ENCODE results near the gene TMC6. TPM values are rescaled to one million over a fixed set of nuclear protein-coding genes. Genes with fewer than 3 reads are reported as not detected.

TMC6 gene
- total RNA-seq, 1 experiment from 2014 or later = 116 TPM

- TF ChIP-seq, protein P1, sequence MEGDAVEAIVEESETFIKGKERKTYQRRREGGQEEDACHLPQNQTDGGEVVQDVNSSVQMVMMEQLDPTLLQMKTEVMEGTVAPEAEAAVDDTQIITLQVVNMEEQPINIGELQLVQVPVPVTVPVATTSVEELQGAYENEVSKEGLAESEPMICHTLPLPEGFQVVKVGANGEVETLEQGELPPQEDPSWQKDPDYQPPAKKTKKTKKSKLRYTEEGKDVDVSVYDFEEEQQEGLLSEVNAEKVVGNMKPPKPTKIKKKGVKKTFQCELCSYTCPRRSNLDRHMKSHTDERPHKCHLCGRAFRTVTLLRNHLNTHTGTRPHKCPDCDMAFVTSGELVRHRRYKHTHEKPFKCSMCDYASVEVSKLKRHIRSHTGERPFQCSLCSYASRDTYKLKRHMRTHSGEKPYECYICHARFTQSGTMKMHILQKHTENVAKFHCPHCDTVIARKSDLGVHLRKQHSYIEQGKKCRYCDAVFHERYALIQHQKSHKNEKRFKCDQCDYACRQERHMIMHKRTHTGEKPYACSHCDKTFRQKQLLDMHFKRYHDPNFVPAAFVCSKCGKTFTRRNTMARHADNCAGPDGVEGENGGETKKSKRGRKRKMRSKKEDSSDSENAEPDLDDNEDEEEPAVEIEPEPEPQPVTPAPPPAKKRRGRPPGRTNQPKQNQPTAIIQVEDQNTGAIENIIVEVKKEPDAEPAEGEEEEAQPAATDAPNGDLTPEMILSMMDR (IDR thresholded peaks at IDR 0.05; ENCODE audit: unreplicated experiment) = no peak
- no TSS peak for BruUV-seq (replicated peaks)
- Mint-ChIP-seq H3K4me3 (ENCODE audit: low read depth, unreplicated experiment) (no peak overlapping the region), H3K36me3 (ENCODE audit: insufficient read depth, unreplicated experiment) (no peaks in the 10 kb centered on the region), H3K27ac (ENCODE audit: unreplicated experiment) (no peak overlapping the region), H3K4me1 (ENCODE audit: low read depth, unreplicated experiment) (no peaks in the 10 kb centered on the region), H3K27me3 (ENCODE audit: unreplicated experiment) (no peaks in the 10 kb centered on the region), H3K9me3 (ENCODE audit: low read depth, unreplicated experiment) (no peaks in the 10 kb centered on the region)
- CTCF ChIA-PET = no interaction called here
- intact Hi-C loops (cut with micrococcal nuclease; ENCODE audit: unreplicated experiment) = no loop called here
- no peak for DNase-seq
These were observed 66.0 kb downstream of the TMC6 start for GRCh38 chr17:78062596-78062995.

Other genes with a start within 250 kb of the TMC6 start
- 11.9 and 18.2 TPM in 2 replicates for gene TNRC6C, start 170.1 kb downstream of the TMC6 start, total RNA-seq (2022)
- gene TMC8, start 2.0 kb upstream of the TMC6 start, total RNA-seq (2022) = 1.1 and 2.1 TPM in 2 replicates
- not detected in 2 replicates for gene C17orf99, start 17.6 kb upstream of the TMC6 start, total RNA-seq (2022)
- 204 and 229 TPM in 2 replicates for gene SYNGR2, start 39.8 kb upstream of the TMC6 start, total RNA-seq (2022)
- gene TK1, start 58.3 kb upstream of the TMC6 start, total RNA-seq (2022) = 89.7 and 95.3 TPM in 2 replicates
- gene AFMID, start 58.6 kb upstream of the TMC6 start, total RNA-seq (2022) = 28.5 and 30.8 TPM in 2 replicates
- gene BIRC5, start 85.5 kb upstream of the TMC6 start, total RNA-seq (2022) = 52.4 and 58.5 TPM in 2 replicates
- not detected in 2 replicates for gene TMEM235, start 102.9 kb upstream of the TMC6 start, total RNA-seq (2022)
- 39.5 and 51.6 TPM in 2 replicates for gene SOCS3, start 231.3 kb upstream of the TMC6 start, total RNA-seq (2022)
- gene PGS1, start 249.9 kb upstream of the TMC6 start, total RNA-seq (2022) = 39.5 and 42.6 TPM in 2 replicates